ENCODE data around the gene CBFA2T3.

DNA sequence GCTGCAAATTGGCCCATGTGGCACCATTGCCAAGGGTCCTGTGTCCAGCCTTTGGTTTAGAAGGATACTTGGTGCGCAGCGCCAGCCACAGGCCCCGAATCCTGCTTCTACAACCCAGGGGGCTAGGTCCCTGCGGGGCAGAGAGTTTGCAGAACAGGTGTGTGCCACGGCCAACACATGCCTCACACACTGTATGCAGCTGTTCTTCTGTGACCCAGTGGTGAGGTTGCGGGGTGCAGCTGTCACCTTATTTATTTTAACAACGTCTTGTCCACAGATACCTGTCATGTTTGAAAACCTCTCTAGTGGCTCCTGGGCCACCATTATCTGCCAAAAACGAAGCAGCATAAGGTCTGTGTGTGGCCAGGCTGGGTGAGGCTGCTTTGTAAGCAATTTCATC, 11.6 kb downstream of the CBFA2T3 start:
- TF ChIP-seq YY1 (IDR thresholded peaks at IDR 0.05; ENCODE audit: insufficient read depth, insufficient read length) (no peak), ZNF274 (IDR thresholded peaks at IDR 0.05; ENCODE audit: low read depth, low read length) (no peak)
